Esophagus (tissue), 2 donors: ENCODE results near the gene SCGN. TPM values are rescaled to one million over a fixed set of nuclear protein-coding genes. Genes with fewer than 3 reads are reported as not detected.

Experiments
- H3K27ac ChIP-seq, 2 donors: one replicate each; pipeline ENCODE4 v1.5.1; 2013; ENCODE audit warnings: low read depth in 2 of 2, mild to moderate bottlenecking in 2 of 2, inconsistent platforms in 1 of 2, low read length in 1 of 2, moderate library complexity in 1 of 2
- H3K27me3 ChIP-seq, 2 donors: one replicate each; pipeline ENCODE4 v1.6.1; 2013; ENCODE audit warnings: low read length in 2 of 2, control low read depth in 1 of 2, mild to moderate bottlenecking in 1 of 2; ENCODE audit not compliant: insufficient read depth in 2 of 2, control insufficient read depth in 1 of 2
- H3K36me3 ChIP-seq, 2 donors: one replicate each; pipeline ENCODE4 v1.6.1; 2013; ENCODE audit warnings: low read length in 1 of 2; ENCODE audit not compliant: control insufficient read depth in 2 of 2, insufficient read depth in 2 of 2
- H3K4me1 ChIP-seq, 2 donors: one replicate each; pipeline ENCODE4 v1.6.1; 2013; ENCODE audit warnings: low read length in 1 of 2; ENCODE audit not compliant: control insufficient read depth in 2 of 2, insufficient read depth in 2 of 2
- H3K4me3 ChIP-seq, 2 donors: one replicate each; pipeline ENCODE4 v1.5.1; 2013; ENCODE audit warnings: low read length in 2 of 2, mild to moderate bottlenecking in 2 of 2, low read depth in 1 of 2, moderate library complexity in 1 of 2
- H3K9me3 ChIP-seq, 2 donors: one replicate each; pipeline ENCODE4 v1.6.1; 2013; ENCODE audit warnings: mild to moderate bottlenecking in 2 of 2, low read depth in 1 of 2, low read length in 1 of 2, moderate library complexity in 1 of 2; ENCODE audit not compliant: control insufficient read depth in 2 of 2, insufficient read depth in 1 of 2
- WGBS, 2 donors: extraction: QIAGEN DNeasy Blood & Tissue Kit; methylation state at CpG; one replicate each; pipeline ENCODE4 v1.1.7; 2013; 5-methylcytosine and 5-hydroxymethylcytosine counted together
- polyA plus RNA-seq, 2 donors: library from polyadenylated mRNA; stranded (reverse); fragments of 200-250 nt; gene quantifications; one replicate each; pipeline ENCODE4 v1.2.3, GENCODE V29; 2013
- donor health status: healthy with polysubstance abuse.
- donor health status: Bipolar disorder and iron deficiency.

The SCGN gene
- polyA plus RNA-seq, 2 donors = 0.08 TPM; not detected in 1

GRCh38 chr6:25730907-25731306 is 78.9 kb downstream of the SCGN start:
- H3K9me3 ChIP-seq = peaks cover 2 to 4% of the 10 kb centered on the region in 2 donors
- H3K4me1 ChIP-seq = peaks cover 0 to 3% of the 10 kb centered on the region in 2 donors
- no peaks in the 10 kb centered on the region for H3K36me3 ChIP-seq
- H3K27ac ChIP-seq = no peak overlapping the region
- no peak overlapping the region for H3K4me3 ChIP-seq
- 88 to 91% methylated on average over 3 of the region's 3 CpGs for WGBS, 2 donors
- peaks cover 0 to 2% of the 10 kb centered on the region in 2 donors for H3K27me3 ChIP-seq

GRCh38 chr6:25731721-25732120 is 79.7 kb downstream of the SCGN start:
- peaks cover 2 to 4% of the 10 kb centered on the region in 2 donors for H3K9me3 ChIP-seq
- peaks cover 0 to 3% of the 10 kb centered on the region in 2 donors for H3K4me1 ChIP-seq
- peaks cover 0 to 2% of the 10 kb centered on the region in 2 donors for H3K27me3 ChIP-seq
- H3K36me3 ChIP-seq = no peaks in the 10 kb centered on the region
- no peak overlapping the region for H3K4me3 ChIP-seq
- WGBS, 2 donors = 93% methylated on average over 15 of the region's 15 CpGs
- H3K27ac ChIP-seq = no peak overlapping the region

GRCh38 chr6:25732468-25733198 is 80.6 kb downstream of the SCGN start:
- Histone ChIP-seq H3K36me3 (no peaks in the 10 kb centered on the region), H3K4me3 (no peak overlapping the region), H3K9me3 (peaks cover 2 to 4% of the 10 kb centered on the region in 2 donors), H3K4me1 (peaks cover 0 to 3% of the 10 kb centered on the region in 2 donors), H3K27ac (no peak overlapping the region), H3K27me3 (peaks cover 0 to 2% of the 10 kb centered on the region in 2 donors)
- 55 to 57% methylated on average over 30 of the region's 30 CpGs for WGBS, 2 donors

GRCh38 chr6:25735261-25735660 is 83.2 kb downstream of the SCGN start:
- H3K4me1 ChIP-seq = peaks cover 0 to 3% of the 10 kb centered on the region in 2 donors
- no peak overlapping the region for H3K27ac ChIP-seq
- peaks cover 2 to 4% of the 10 kb centered on the region in 2 donors for H3K9me3 ChIP-seq
- H3K27me3 ChIP-seq = peaks cover 0 to 2% of the 10 kb centered on the region in 2 donors
- no peaks in the 10 kb centered on the region for H3K36me3 ChIP-seq
- H3K4me3 ChIP-seq = no peak overlapping the region

GRCh38 chr6:25743868-25744267 is 91.9 kb downstream of the SCGN start:
- no peaks in the 10 kb centered on the region for H3K4me1 ChIP-seq
- H3K36me3 ChIP-seq = no peaks in the 10 kb centered on the region
- no peak overlapping the region for H3K27ac ChIP-seq
- H3K4me3 ChIP-seq = no peak overlapping the region
- H3K27me3 ChIP-seq = no peaks in the 10 kb centered on the region
- no peaks in the 10 kb centered on the region for H3K9me3 ChIP-seq

GRCh38 chr6:25745836-25746235 is 93.8 kb downstream of the SCGN start:
- Histone ChIP-seq H3K9me3 (no peaks in the 10 kb centered on the region), H3K27ac (no peak overlapping the region), H3K36me3 (no peaks in the 10 kb centered on the region), H3K27me3 (no peaks in the 10 kb centered on the region), H3K4me3 (no peak overlapping the region), H3K4me1 (no peaks in the 10 kb centered on the region)
- 68 to 77% methylated on average over 4 of the region's 4 CpGs for WGBS, 2 donors

GRCh38 chr6:25746968-25747367 is 95.0 kb downstream of the SCGN start:
- Histone ChIP-seq H3K36me3 (no peaks in the 10 kb centered on the region), H3K4me3 (no peak overlapping the region), H3K9me3 (no peaks in the 10 kb centered on the region), H3K27ac (no peak overlapping the region), H3K27me3 (no peaks in the 10 kb centered on the region), H3K4me1 (no peaks in the 10 kb centered on the region)
- WGBS, 2 donors = 57 to 84% methylated on average over 1 of the region's 1 CpG

GRCh38 chr6:25747477-25747876 is 95.5 kb downstream of the SCGN start:
- 84 to 89% methylated on average over 2 of the region's 2 CpGs for WGBS, 2 donors
- Histone ChIP-seq H3K36me3 (no peaks in the 10 kb centered on the region), H3K27me3 (no peaks in the 10 kb centered on the region), H3K27ac (no peak overlapping the region), H3K4me1 (no peaks in the 10 kb centered on the region), H3K9me3 (no peaks in the 10 kb centered on the region), H3K4me3 (no peak overlapping the region)

- Histone ChIP-seq H3K27me3 (no peaks in the 10 kb centered on the region), H3K4me3 (no peak overlapping the region), H3K9me3 (no peaks in the 10 kb centered on the region), H3K27ac (no peak overlapping the region), H3K36me3 (no peaks in the 10 kb centered on the region), H3K4me1 (no peaks in the 10 kb centered on the region)
These were observed 96.0 kb downstream of the SCGN start for GRCh38 chr6:25748049-25748448.
